Choroid plexus epithelial cell (primary cell): ENCODE measurements around the gene STPG3.

ENCODE experiments used
- DNase-seq: peaks from one replicate; pipeline ENCODE4 v3.0.0-alpha.2; 2010; ENCODE audit warnings: low read depth
- H3K4me3 ChIP-seq: 2 replicates; pipeline ENCODE4 v1.5.1; 2011; ENCODE audit warnings: low read depth, mild to moderate bottlenecking, control low read depth, low read length, moderate library complexity
- CTCF ChIP-seq: conservative IDR thresholded peaks from 2 replicates; pipeline ENCODE4 v1.5.1; 2011; ENCODE audit warnings: low read depth, mild to moderate bottlenecking, control low read depth, inconsistent platforms, low read length, moderate library complexity

The STPG3 gene

GRCh38 chr9:137251194-137251461, at the start of gene STPG3:
Gene STPG3 (plus strand): TSS chr9:137251286. CDS start chr9:137251287, 1 bp downstream.
- TF ChIP-seq CTCF: no peak
- no peak within 1 kb of the TSS for H3K4me3 ChIP-seq
- no peak for DNase-seq

- DNase-seq: no peak
- TF ChIP-seq CTCF: no peak
- no peak overlapping the region for H3K4me3 ChIP-seq
Observed at GRCh38 chr9:137202966-137203365, 48.1 kb upstream of the STPG3 start.

- DNase-seq: no peak
- H3K4me3 ChIP-seq: peak overlapping the region; percentile 94
- no peak for TF ChIP-seq CTCF
Observed at GRCh38 chr9:137204731-137205125, 46.4 kb upstream of the STPG3 start.

- H3K4me3 ChIP-seq: peak within 1 kb of the TSS; percentile 94
Observed at GRCh38 chr9:137205126-137206069, 45.7 kb upstream of the STPG3 start, which contains the start of the genes NDOR1 and TMEM203. Gene NDOR1 (plus strand): TSS chr9:137205700. CDS start chr9:137205778, 78 bp downstream. Gene TMEM203 (minus strand): TSS chr9:137205648. CDS start chr9:137205414, 234 bp downstream.

GRCh38 chr9:137206602-137207001, 44.5 kb upstream of the STPG3 start:
- DNase-seq: no peak
- TF ChIP-seq CTCF: no peak
- no peak overlapping the region for H3K4me3 ChIP-seq

More at GRCh38 chr9:137205126-137206069, 45.7 kb upstream of the STPG3 start, which contains the start of the genes NDOR1 and TMEM203:
- DNase-seq: peak; percentile 80
- TF ChIP-seq CTCF: no peak

GRCh38 chr9:137211532-137211931, 39.6 kb upstream of the STPG3 start:
- DNase-seq: no peak
- TF ChIP-seq CTCF: no peak
- no peak overlapping the region for H3K4me3 ChIP-seq

GRCh38 chr9:137212520-137212919, 38.6 kb upstream of the STPG3 start:
- DNase-seq: no peak
- no peak overlapping the region for H3K4me3 ChIP-seq
- no peak for TF ChIP-seq CTCF
